Kidney (tissue), 14 donors: ENCODE results near the gene MAPKAP1. TPM values are rescaled to one million over a fixed set of nuclear protein-coding genes. Genes with fewer than 3 reads are reported as not detected.

Source experiments
- DNase-seq, 5 donors: peaks; one replicate each; pipeline ENCODE4 v3.0.0-alpha.2; 2013 to 2020
- FAIRE-seq: peaks from 2 replicates; lab custom pipeline; 2012; peaks lifted over from hg19 to GRCh38; lab: Jason Lieb, UNC
- H3K27ac ChIP-seq, 2 donors: one replicate each; pipeline ENCODE4 v1.7.0; 2013; ENCODE audit warnings: low read depth in 2 of 2, low read length in 2 of 2, inconsistent platforms in 1 of 2
- H3K27me3 ChIP-seq: one replicate; pipeline ENCODE4 v1.7.1; 2013; ENCODE audit warnings: low read length, inconsistent platforms; ENCODE audit not compliant: control insufficient read depth, insufficient read depth
- H3K36me3 ChIP-seq, 3 donors: one replicate each; pipeline versions ENCODE4 v1.7.0 to v1.7.1; 2013; ENCODE audit warnings: low read length in 3 of 3, control low read depth in 1 of 3, inconsistent platforms in 1 of 3; ENCODE audit not compliant: insufficient read depth in 3 of 3, control insufficient read depth in 2 of 3
- H3K4me1 ChIP-seq, 3 donors: one replicate each; pipeline versions ENCODE4 v1.7.0 to v1.7.1; 2013; ENCODE audit warnings: low read length in 3 of 3, inconsistent platforms in 1 of 3, low read depth in 1 of 3; ENCODE audit not compliant: control insufficient read depth in 2 of 3, insufficient read depth in 2 of 3
- H3K4me3 ChIP-seq, 3 donors: one replicate each; pipeline versions ENCODE4 v1.7.0 to v1.8.1; 2013; ENCODE audit warnings: low read length in 3 of 3, control low read depth in 1 of 3, inconsistent platforms in 1 of 3
- H3K9ac ChIP-seq, 3 donors: one replicate each; pipeline versions ENCODE4 v1.7.0 to v1.7.1; 2013; ENCODE audit warnings: low read length in 3 of 3, control low read depth in 1 of 3, inconsistent platforms in 1 of 3
- H3K9me3 ChIP-seq, 3 donors: one replicate each; pipeline versions ENCODE4 v1.7.0 to v1.7.1; 2013; ENCODE audit warnings: low read length in 3 of 3, control low read depth in 1 of 3, inconsistent platforms in 1 of 3; ENCODE audit not compliant: control insufficient read depth in 2 of 3, insufficient read depth in 1 of 3
- CTCF ChIP-seq: IDR thresholded peaks from 3 replicates; pipeline ENCODE4 v1.5.1; 2012; ENCODE audit warnings: mild to moderate bottlenecking, moderate library complexity, borderline replicate concordance; ENCODE audit not compliant: insufficient read depth; ENCODE audit errors: extremely low read depth
- intact Hi-C: fragments of 100-400 bp; cut with DNase I; formaldehyde crosslinking; loops from one replicate; pipeline ENCODE4 v1.11.1; 2022
- polyA plus RNA-seq: library from polyadenylated mRNA; stranded (reverse); fragments of 350-450 nt; fragmentation: Illumina TruSeq; extraction: RNeasy Lipid Tissue Mini Kit (QIAGEN cat#74804); gene quantifications from one replicate; pipeline ENCODE4 v1.2.3, GENCODE V29; 2014; ENCODE audit warnings: low read depth, low replicate concordance; ENCODE audit not compliant: insufficient read depth
- total RNA-seq: library from RNA; stranded (reverse); fragmentation: NEBNext Ultra II Directional; extraction: Animal tissue kit (Norgen Biotek cat#: 25700); gene quantifications from one replicate; pipeline ENCODE4 v1.2.1, GENCODE V29; 2021
- donor health status: control.
- donor health status: control.
- donor health status: control.
- donor health status: control.
- donor health status: control.
- donor health status: DM: yes; HTN: yes; CAD: no.
- donor health status: Normal renal cell carcinoma (clear cell type).

The MAPKAP1 gene
- total and polyA plus RNA-seq, 2 donors from 2014 or later: 70.5 to 99.4 TPM

- no peaks in the 10 kb centered on the region for H3K9me3 ChIP-seq
- FAIRE-seq (no peak), DNase-seq (peak in 2 of 5 donors; percentile 29 to 43)
- H3K4me1 ChIP-seq: no peaks in the 10 kb centered on the region
- no peak for TF ChIP-seq CTCF
- H3K27ac ChIP-seq: no peak overlapping the region
- H3K9ac ChIP-seq: no peak overlapping the region
- H3K27me3 ChIP-seq: no peaks in the 10 kb centered on the region
- intact Hi-C loops: no loop called here
- no peaks in the 10 kb centered on the region for H3K36me3 ChIP-seq
- H3K4me3 ChIP-seq: no peak overlapping the region
Measured at GRCh38 chr9:125387861-125388524, 319.0 kb downstream of the MAPKAP1 start.

Other genes with a start within 250 kb of the MAPKAP1 start
- 23.6 TPM for gene PBX3, start 40.2 kb upstream of the MAPKAP1 start, total RNA-seq
- gene PBX3, start 40.2 kb upstream of the MAPKAP1 start, polyA plus RNA-seq: 10.2 TPM